Posterior cingulate gyrus (tissue), 11 donors: ENCODE measurements around the gene BRD3OS.

Experiments
- DNase-seq, 10 donors: peaks; one replicate each; pipeline versions ENCODE4 v3.0.0 to v3.0.0-alpha.2; 2020 to 2021; ENCODE audit warnings: mixed read lengths in 3 of 10
- intact Hi-C: fragments of 100-400 bp; cut with DNase I; formaldehyde crosslinking; loops from one replicate; pipeline ENCODE4 v1.15.1; 2023

The BRD3OS gene

GRCh38 chr9:134047868-134048581 is 22.7 kb downstream of the BRD3OS start:
- intact Hi-C loops: no loop called here
- DNase-seq: peak in 1 of 10 donors; percentile 79

GRCh38 chr9:134048582-134048968 is 23.3 kb downstream of the BRD3OS start:
- intact Hi-C loops: no loop called here
- DNase-seq: no peak

GRCh38 chr9:134049236-134049635 is 24.0 kb downstream of the BRD3OS start:
- DNase-seq: peak in 7 of 10 donors; percentile 39 to 94 (median 63)
- intact Hi-C loops: no loop called here

GRCh38 chr9:134049772-134050588 is 24.7 kb downstream of the BRD3OS start:
- peak in 1 of 10 donors; percentile 63 for DNase-seq

GRCh38 chr9:134050726-134051125 is 25.4 kb downstream of the BRD3OS start:
- intact Hi-C loops: no loop called here
- peak in 1 of 10 donors; percentile 54 for DNase-seq

More at GRCh38 chr9:134049772-134050588, 24.7 kb downstream of the BRD3OS start:
- intact Hi-C loops: no loop called here

GRCh38 chr9:134051319-134051718 is 26.0 kb downstream of the BRD3OS start:
- intact Hi-C loops: no loop called here

GRCh38 chr9:134052491-134052890 is 27.2 kb downstream of the BRD3OS start:
- peak in 4 of 10 donors; percentile 1 to 54 (median 26) for DNase-seq
- intact Hi-C loops: no loop called here

More at GRCh38 chr9:134051319-134051718, 26.0 kb downstream of the BRD3OS start:
- DNase-seq: peak in 2 of 10 donors; percentile 42 to 73

- intact Hi-C loops: no loop called here
- DNase-seq: peak in 4 of 10 donors; percentile 1 to 77 (median 56)
Measured at GRCh38 chr9:134052941-134053340, 27.7 kb downstream of the BRD3OS start.

- peak in 6 of 10 donors; percentile 4 to 73 (median 43) for DNase-seq
- intact Hi-C loops: no loop called here
Measured at GRCh38 chr9:134053401-134053871, 28.2 kb downstream of the BRD3OS start.

- DNase-seq: peak in 7 of 10 donors; percentile 2 to 81 (median 27)
- intact Hi-C loops: no loop called here
Measured at GRCh38 chr9:134053941-134054761, 28.9 kb downstream of the BRD3OS start.

- DNase-seq: peak in 8 of 10 donors; percentile 4 to 81 (median 16)
- intact Hi-C loops: no loop called here
Measured at GRCh38 chr9:134054891-134055811, 29.9 kb downstream of the BRD3OS start.

- intact Hi-C loops: no loop called here
- peak; percentile 49 to 95 (median 68) for DNase-seq
Measured at GRCh38 chr9:134055981-134056461, 30.7 kb downstream of the BRD3OS start.

GRCh38 chr9:134056483-134057306 is 31.4 kb downstream of the BRD3OS start:
- DNase-seq: peak in 8 of 10 donors; percentile 2 to 79 (median 19)
- intact Hi-C loops: no loop called here

GRCh38 chr9:134057307-134057657 is 32.0 kb downstream of the BRD3OS start:
- intact Hi-C loops: no loop called here
- peak in 2 of 10 donors; percentile 58 to 62 for DNase-seq

- peak in 3 of 10 donors; percentile 12 to 76 (median 57) for DNase-seq
- intact Hi-C loops: no loop called here
Measured at GRCh38 chr9:134057751-134058701, 32.7 kb downstream of the BRD3OS start.

GRCh38 chr9:134058716-134059115 is 33.4 kb downstream of the BRD3OS start:
- DNase-seq: peak in 4 of 10 donors; percentile 6 to 77 (median 30)
- intact Hi-C loops: no loop called here

GRCh38 chr9:134059188-134059641 is 33.9 kb downstream of the BRD3OS start:
- DNase-seq: peak in 4 of 10 donors; percentile 10 to 78 (median 52)

More at GRCh38 chr9:134059188-134059641, 33.9 kb downstream of the BRD3OS start:
- intact Hi-C loops: no loop called here
